Measurements from ENCODE around the gene NUFIP1.
"Not testable (repeated sequence)": the region's sequence is repeated elsewhere in the genome, so short reads cannot be mapped to it uniquely, and the experiment has no call there.

NUFIP1 gene

GRCh38 chr13:44989071-44989889 is at the start of gene NUFIP1, which contains the start of gene GPALPP1:
NUFIP1 (minus strand) TSS chr13:44989471; CDS start chr13:44989436, 35 bp downstream.
GPALPP1 (plus strand) TSS chr13:44989538; CDS start chr13:44989655, 117 bp downstream.
- peak; percentile 99 for DNase-seq (ENCODE audit: low spot score)

- DNase-seq (ENCODE audit: low spot score) = no peak
Measured at GRCh38 chr13:45036206-45036605, 46.9 kb upstream of the NUFIP1 start.

DNA sequence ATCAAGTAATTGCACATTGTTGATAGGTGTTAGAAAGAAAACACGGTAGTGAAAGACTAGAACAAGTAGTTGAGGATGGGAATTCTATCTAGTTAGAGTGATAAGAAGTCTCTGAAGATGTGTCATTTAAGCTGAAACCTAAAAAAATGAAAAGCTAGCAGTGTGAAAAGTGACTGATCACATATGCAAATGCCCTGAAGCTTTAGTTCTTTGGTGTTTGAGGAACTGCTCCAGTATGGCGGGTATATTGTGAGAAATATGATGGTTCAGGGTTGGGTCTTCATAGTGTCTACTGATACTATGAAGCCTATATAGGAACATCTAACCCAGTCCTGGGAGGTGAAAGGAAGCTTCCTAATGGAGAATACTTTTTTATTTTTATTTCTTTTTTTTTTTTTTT is 45.1 kb upstream of the NUFIP1 start:
- DNase-seq (ENCODE audit: low spot score) = no peak

- no peak for DNase-seq (ENCODE audit: low spot score)
Measured at GRCh38 chr13:45024847-45025246, 35.6 kb upstream of the NUFIP1 start.

GRCh38 chr13:45021250-45021649 is 32.0 kb upstream of the NUFIP1 start:
- no peak for DNase-seq (ENCODE audit: low spot score)

GRCh38 chr13:45019981-45020380 is 30.7 kb upstream of the NUFIP1 start:
- DNase-seq (ENCODE audit: low spot score) = not testable (repeated sequence)

DNA sequence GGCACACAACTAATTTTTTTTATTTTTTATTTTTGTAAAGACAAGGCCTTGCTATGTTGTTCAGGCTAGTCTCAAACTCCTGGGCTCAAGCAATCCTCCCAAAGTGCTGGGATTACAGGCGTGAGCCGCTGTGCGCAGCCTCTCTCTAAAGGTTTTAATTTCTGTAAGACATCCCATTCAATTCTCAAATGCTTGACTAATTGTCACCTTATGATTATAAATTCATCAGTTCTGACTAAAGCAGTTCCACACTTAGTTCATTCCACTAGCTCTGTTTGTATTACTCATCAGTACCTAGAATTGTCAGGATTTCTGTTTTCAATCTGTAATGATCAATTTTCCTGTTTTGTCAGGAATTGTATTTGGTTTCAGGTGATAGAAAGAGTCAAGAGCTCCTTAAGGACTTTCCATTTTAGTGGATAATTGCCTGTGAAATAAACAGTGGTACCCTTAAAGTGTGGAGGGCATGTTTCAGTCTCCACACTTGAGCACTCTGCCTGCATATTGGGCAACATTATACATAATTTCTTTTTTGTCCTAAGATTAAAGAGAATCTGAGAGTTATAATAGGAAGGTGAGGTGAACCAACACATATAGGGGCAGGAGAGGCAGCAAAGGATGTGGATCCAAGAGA is 27.6 kb upstream of the NUFIP1 start:
- DNase-seq (ENCODE audit: low spot score) = no peak

- no peak for DNase-seq (ENCODE audit: low spot score)
Measured at GRCh38 chr13:45015300-45015699, 26.0 kb upstream of the NUFIP1 start.

- DNase-seq (ENCODE audit: low spot score) = no peak
Measured at GRCh38 chr13:45011198-45011597, 21.9 kb upstream of the NUFIP1 start.

DNA sequence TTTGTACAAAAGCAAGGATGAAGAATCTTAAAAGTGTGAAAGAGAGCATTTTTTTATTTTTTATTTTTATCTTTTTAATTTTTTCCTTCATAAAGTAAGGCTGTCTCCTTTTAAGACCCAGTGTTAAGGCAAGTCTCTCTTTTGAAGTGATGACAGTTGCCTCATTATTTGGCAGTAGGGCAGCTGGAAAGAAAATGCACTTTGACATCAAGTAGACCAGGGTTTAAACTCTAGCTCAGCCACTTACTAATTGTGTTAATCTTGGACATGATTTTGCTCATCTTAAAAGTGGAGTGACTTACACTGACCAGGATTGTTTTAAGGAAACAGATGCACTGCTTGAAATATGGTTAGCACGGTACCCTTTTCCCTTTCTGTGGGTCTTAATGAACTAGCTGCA is 18.6 kb upstream of the NUFIP1 start:
- no peak for DNase-seq (ENCODE audit: low spot score)

GRCh38 chr13:45007225-45007624 is 18.0 kb upstream of the NUFIP1 start:
- DNase-seq (ENCODE audit: low spot score) = no peak

GRCh38 chr13:45004096-45004495 is 14.8 kb upstream of the NUFIP1 start:
- no peak for DNase-seq (ENCODE audit: low spot score)

DNA sequence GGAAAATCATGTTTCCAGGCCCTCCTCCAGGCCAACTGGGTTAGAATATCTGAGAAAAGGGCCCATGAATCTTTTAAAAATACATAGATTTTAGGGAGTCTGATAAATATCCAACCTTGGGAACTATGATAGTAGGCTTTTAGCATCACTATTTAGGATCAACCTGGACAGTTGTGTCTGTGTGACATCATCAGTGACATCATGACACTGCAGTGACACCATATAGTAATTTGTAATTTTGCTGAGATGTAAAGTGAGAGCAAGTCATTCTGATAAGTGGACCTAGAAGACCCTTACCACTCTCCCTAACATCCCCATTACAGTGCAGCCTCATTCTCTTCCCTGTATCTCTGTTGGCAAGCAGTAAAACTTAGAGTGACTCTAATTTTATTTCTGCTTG is 14.1 kb upstream of the NUFIP1 start:
- DNase-seq (ENCODE audit: low spot score) = no peak

- DNase-seq (ENCODE audit: low spot score) = peak; percentile 9
Measured at GRCh38 chr13:44989941-44990340, 670 bp upstream of the NUFIP1 start.

GRCh38 chr13:44978328-44978727 is 10.9 kb downstream of the NUFIP1 start:
- no peak for DNase-seq (ENCODE audit: low spot score)

- no peak for DNase-seq (ENCODE audit: low spot score)
Measured at GRCh38 chr13:44976949-44977583, 12.2 kb downstream of the NUFIP1 start.

DNA sequence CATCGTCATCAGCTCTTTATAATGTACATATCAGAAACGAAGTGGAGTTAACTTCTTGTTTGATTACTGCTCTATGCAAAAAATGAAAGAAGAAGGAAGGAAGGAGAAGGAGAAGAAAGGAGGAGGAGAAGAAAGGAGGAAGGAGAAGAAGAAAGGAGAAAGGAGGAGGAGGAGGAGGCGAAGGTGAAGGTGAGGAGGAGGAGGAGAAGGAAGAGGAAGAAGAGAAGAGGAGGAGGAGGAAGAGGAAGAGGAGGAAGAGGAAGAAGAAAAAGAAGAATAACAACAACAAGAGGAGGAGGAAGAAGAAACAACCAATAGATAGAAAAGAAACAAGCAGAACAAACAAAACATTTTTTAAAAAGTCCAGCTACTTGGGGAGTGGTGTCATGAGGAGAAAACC is 13.1 kb downstream of the NUFIP1 start:
- no peak for DNase-seq (ENCODE audit: low spot score)

DNA sequence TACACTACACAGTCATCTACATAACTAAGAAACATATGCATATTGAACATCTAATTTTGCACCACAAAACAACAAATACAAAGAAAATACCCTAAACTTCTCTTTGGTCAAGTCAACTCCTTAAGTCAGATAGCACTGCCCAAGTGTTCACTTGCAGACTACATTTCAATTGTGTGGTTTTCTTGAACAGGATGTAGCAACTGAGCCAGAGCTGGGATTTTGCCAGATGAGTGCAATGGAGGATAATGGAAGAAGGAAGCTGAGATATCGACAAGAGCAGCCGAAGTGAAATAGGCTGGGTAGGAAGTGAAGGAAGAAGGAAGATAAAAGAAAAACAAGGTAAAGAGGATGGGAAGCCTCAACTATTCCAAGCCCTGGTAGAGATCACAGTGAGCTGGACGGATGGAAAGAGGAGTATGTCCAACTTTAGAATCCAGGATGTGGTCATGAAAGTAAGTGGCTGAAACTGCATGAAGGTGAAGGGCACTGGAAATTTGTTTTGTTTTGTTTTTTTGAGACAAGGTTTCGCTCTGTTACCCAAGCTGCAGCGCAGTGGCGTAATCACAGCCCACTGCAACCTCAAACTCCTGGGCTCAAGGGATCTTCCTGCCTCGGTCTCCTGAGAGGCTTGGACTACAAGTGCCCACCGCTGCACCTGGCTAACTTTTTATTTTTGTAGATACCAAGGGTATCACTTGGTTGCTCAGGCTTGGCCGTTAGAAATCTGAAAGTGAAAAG is 15.0 kb downstream of the NUFIP1 start:
- no peak for DNase-seq (ENCODE audit: low spot score)

DNA sequence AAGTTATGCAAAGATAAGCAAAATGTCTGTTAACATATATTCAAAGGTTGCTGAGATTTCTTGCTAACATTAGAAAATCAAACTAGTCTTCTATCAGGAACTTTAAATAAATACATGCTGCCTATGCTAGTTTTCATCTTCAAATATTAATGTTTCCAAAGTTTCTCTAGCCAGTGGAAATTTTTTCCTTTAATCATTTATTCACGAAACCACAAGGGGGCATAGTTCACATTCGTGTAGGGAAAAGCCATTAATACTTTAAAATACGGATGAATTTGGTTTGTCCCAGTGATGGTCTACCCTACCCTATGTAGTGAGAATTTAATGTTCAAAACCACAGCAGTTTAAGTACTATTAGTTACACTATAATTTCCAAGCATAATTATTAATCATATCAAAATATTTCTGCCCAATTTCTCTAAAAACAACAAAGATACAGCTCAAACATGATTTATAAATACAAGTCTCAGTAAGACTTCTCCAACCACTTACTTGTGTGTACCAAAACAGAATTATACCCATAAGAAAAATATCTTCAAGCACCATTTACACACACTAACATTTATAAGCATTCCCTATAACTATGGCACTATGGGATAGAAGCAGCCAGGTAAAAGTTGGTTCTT is 16.2 kb downstream of the NUFIP1 start:
- DNase-seq (ENCODE audit: low spot score) = peak; percentile 45

- no peak for DNase-seq (ENCODE audit: low spot score)
Measured at GRCh38 chr13:44971656-44972595, 17.3 kb downstream of the NUFIP1 start.
